GM12801 (cell line): ENCODE measurements around the gene SMARCAL1.

Source experiments
- CTCF ChIP-seq: IDR thresholded peaks from one replicate; pipeline ENCODE4 v1.5.1; 2011; ENCODE audit warnings: control low read depth; ENCODE audit not compliant: insufficient read length; ENCODE audit errors: extremely low read depth

SMARCAL1 gene

GRCh38 chr2:216436383-216436782 is 24.1 kb downstream of the SMARCAL1 start:
- TF ChIP-seq CTCF, result no peak

DNA sequence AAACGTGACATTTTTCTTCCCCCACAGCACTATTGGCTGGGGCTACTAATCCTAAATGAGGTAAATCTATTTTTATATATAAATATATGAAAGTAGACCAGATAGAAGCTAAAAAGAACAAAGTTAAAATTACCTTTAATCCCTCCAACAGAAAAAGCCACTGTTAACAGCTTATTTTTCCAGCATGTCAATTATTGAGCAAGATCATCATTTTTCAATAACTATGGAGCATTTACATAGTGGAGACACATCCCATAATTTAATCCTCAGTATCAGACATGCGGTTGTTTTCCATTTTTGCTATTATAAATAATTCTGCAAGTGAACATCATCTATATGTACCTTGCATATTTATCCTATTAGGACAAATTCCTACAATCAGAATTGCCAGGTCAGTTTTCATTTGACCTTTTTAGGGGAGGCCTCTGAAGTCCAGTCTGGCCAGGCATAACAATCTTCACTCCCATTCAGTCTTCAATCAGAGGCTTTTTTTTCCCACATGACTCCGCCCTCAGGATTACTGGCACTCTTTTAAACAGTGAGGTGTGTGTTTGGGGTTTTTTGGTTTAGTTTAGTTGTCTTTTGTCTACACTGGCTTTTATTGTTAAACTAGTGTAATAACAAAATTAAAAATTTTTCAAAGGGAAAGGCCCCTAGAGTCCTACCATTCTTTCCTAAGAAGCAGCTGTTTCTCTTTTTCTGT is 29.2 kb downstream of the SMARCAL1 start:
- TF ChIP-seq CTCF, result no peak

GRCh38 chr2:216445501-216445900 is 33.2 kb downstream of the SMARCAL1 start:
- TF ChIP-seq CTCF, result no peak

DNA sequence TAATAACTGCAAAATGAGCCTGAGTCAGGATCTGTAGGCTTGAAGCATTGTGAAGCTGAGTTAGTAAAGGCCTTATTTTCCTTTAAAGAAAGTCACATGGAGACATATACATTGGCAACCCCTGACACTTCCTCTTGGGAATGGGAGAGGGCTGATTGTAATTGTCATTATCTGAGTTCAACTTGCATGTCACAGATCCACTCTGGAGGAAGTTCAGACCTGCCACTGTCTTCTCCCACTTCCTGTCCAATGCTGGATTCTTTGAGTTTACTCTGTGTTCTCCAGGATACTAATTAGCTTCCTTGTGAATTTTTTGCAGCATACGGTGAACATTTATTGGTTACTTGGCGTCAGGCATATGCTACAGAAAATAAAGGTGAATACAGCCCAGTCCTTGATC is 34.1 kb downstream of the SMARCAL1 start:
- TF ChIP-seq CTCF, result no peak

DNA sequence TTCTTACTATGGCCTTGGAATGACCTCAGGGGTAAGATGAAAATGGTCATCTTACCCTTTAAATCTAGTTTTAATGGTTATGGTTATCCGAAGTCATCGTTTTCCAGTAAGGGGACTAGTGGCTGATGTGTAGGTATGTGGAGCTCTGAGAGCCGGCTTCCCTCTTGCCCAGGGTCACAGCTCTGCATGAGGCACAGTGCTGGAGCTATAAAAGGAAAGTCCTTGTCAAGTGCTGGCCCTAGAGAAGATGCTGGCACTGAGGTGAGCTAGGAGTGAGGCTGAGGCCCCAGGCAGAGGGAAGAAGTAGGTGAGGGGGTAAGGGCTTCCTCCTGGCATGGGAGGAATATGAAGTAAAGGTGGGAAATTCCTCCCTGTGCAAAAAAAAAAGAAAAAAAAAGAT is 35.0 kb downstream of the SMARCAL1 start:
- TF ChIP-seq CTCF, result no peak

DNA sequence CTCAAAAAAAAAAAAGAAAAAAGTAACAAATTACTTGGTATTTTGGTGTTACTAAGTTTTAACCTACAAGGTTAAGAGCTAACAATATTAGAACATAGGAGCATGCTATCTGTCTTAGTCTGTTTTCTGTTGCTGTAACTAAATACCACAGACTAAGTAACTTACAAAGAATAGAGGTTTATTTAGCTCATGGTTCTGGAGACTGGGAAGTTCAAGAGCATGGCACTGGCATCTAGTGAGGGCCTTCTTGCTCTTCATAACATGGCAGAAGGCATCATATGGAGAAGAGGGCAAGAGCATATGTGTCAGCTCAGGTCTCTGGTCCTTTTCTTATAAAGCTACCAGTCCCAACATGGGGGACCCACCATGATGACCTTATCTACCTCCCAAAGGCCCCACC is 36.5 kb downstream of the SMARCAL1 start:
- no peak for TF ChIP-seq CTCF

GRCh38 chr2:216450346-216450745 is 38.1 kb downstream of the SMARCAL1 start:
- TF ChIP-seq CTCF, result no peak
